GM20431 (cell line): Measurements from ENCODE around the gene MRPL19.

Source experiments
- in situ Hi-C: fragments of 300-500 bp; cut with MseI, MboI; formaldehyde crosslinking; loops from one replicate; pipeline ENCODE4 v1.15.0; 2020; ENCODE audit warnings: low sequenced_read_pairs; ENCODE audit not compliant: unreplicated experiment

Gene MRPL19

GRCh38 chr2:75612862-75613243, 33.7 kb upstream of the MRPL19 start:
- in situ Hi-C loops = loop anchor here (25.0 kb wide), 1 partner anchor 701 kb away; no protein-coding TSS in a partner anchor

- in situ Hi-C loops = loop anchor here (25.0 kb wide), 1 partner anchor 702 kb away; no protein-coding TSS in a partner anchor
These were observed 32.4 kb upstream of the MRPL19 start for GRCh38 chr2:75614162-75614651.

- in situ Hi-C loops = loop anchor here (25.0 kb wide), 1 partner anchor 704 kb away; no protein-coding TSS in a partner anchor
These were observed 30.2 kb upstream of the MRPL19 start for GRCh38 chr2:75616406-75616805.

- in situ Hi-C loops = loop anchor here (25.0 kb wide), 1 partner anchor 705 kb away; no protein-coding TSS in a partner anchor
These were observed 29.6 kb upstream of the MRPL19 start for GRCh38 chr2:75616933-75617332.

GRCh38 chr2:75619956-75620740, 26.4 kb upstream of the MRPL19 start:
- in situ Hi-C loops = loop anchor here (25.0 kb wide), 1 partner anchor 708 kb away; no protein-coding TSS in a partner anchor

GRCh38 chr2:75621228-75621627, 25.4 kb upstream of the MRPL19 start:
- in situ Hi-C loops = loop anchor here (25.0 kb wide), 1 partner anchor 709 kb away; no protein-coding TSS in a partner anchor

- in situ Hi-C loops = loop anchor here (25.0 kb wide), 1 partner anchor 710 kb away; no protein-coding TSS in a partner anchor
These were observed 24.1 kb upstream of the MRPL19 start for GRCh38 chr2:75622500-75622899.

GRCh38 chr2:75622929-75623328, 23.7 kb upstream of the MRPL19 start:
- in situ Hi-C loops = loop anchor here (25.0 kb wide), 1 partner anchor 711 kb away; no protein-coding TSS in a partner anchor

GRCh38 chr2:75627902-75628504, 18.6 kb upstream of the MRPL19 start:
- in situ Hi-C loops = no loop called here

GRCh38 chr2:75632091-75632701, 14.4 kb upstream of the MRPL19 start:
- in situ Hi-C loops = no loop called here

- in situ Hi-C loops = no loop called here
These were observed 13.8 kb upstream of the MRPL19 start for GRCh38 chr2:75632813-75633212.

GRCh38 chr2:75633620-75634019, 13.0 kb upstream of the MRPL19 start:
- in situ Hi-C loops = no loop called here

GRCh38 chr2:75634945-75635344, 11.6 kb upstream of the MRPL19 start:
- in situ Hi-C loops = no loop called here

- in situ Hi-C loops = no loop called here
These were observed 9.0 kb upstream of the MRPL19 start for GRCh38 chr2:75637568-75637967.

- in situ Hi-C loops = no loop called here
These were observed 5.9 kb upstream of the MRPL19 start for GRCh38 chr2:75640621-75641121.

GRCh38 chr2:75641587-75641986, 5.0 kb upstream of the MRPL19 start:
- in situ Hi-C loops = no loop called here

- in situ Hi-C loops = no loop called here
These were observed 2.6 kb upstream of the MRPL19 start for GRCh38 chr2:75643980-75644379.

- in situ Hi-C loops = no loop called here
These were observed 940 bp upstream of the MRPL19 start for GRCh38 chr2:75645643-75646042.

- in situ Hi-C loops = no loop called here
These were observed 447 bp upstream of the MRPL19 start for GRCh38 chr2:75646090-75646582.

- in situ Hi-C loops = no loop called here
These were observed 1.2 kb downstream of the MRPL19 start for GRCh38 chr2:75647771-75648170.
